H1 (cell line): Measurements from ENCODE around the gene ARHGAP4. TPM values are rescaled to one million over a fixed set of nuclear protein-coding genes. Genes with fewer than 3 reads are reported as not detected.

Experiments used
- CTCF ChIA-PET: fragments of 300-600 bp; sonication (Branson Sonifier 250); formaldehyde crosslinking; loops from one replicate; lab custom pipeline; 2021; ENCODE audit not compliant: partially characterized antibody; lab: Charles Lee
- POLR2A ChIA-PET: fragments of 300-600 bp; sonication (Branson Sonifier 250); formaldehyde crosslinking; loops from one replicate; lab custom pipeline; 2021; ENCODE audit warnings: inconsistent platforms; ENCODE audit not compliant: partially characterized antibody; lab: Charles Lee
- DNase-seq, 2 experiments: peaks; one replicate each; pipeline versions ENCODE4 v3.0.0 to v3.0.0-alpha.2; 2010 to 2022; ENCODE audit warnings: low spot score in 2 of 2, low read depth in 1 of 2, mixed read lengths in 1 of 2
- FAIRE-seq: peaks from 2 replicates; lab custom pipeline; 2011; peaks lifted over from hg19 to GRCh38; lab: Jason Lieb, UNC
- H2AFZ ChIP-seq: 2 replicates; pipeline ENCODE4 v1.8.1; 2012; ENCODE audit warnings: low read length, inconsistent platforms
- H2AK5ac ChIP-seq: 2 replicates; pipeline ENCODE4 v1.6.1; 2013; ENCODE audit warnings: low read depth, low read length
- H2BK120ac ChIP-seq: replicated peaks from 2 replicates; pipeline ENCODE3; 2013; ENCODE audit warnings: low read depth, low read length, inconsistent platforms
- H2BK12ac ChIP-seq: 2 replicates; pipeline ENCODE4 v1.6.1; 2013; ENCODE audit warnings: low read depth, low read length
- H2BK15ac ChIP-seq: 2 replicates; pipeline ENCODE4 v1.6.1; 2013; ENCODE audit warnings: low read length
- H2BK20ac ChIP-seq: 2 replicates; pipeline ENCODE4 v1.6.1; 2013; ENCODE audit warnings: low read length
- H2BK5ac ChIP-seq: 2 replicates; pipeline ENCODE4 v1.6.1; 2013; ENCODE audit warnings: low read depth, low read length
- H3K14ac ChIP-seq: 2 replicates; pipeline ENCODE4 v1.6.1; 2013; ENCODE audit warnings: inconsistent platforms; ENCODE audit not compliant: insufficient read length
- H3K18ac ChIP-seq: 2 replicates; pipeline ENCODE4 v1.6.1; 2013; ENCODE audit warnings: low read length; ENCODE audit errors: extremely low read depth
- H3K23ac ChIP-seq: 2 replicates; pipeline ENCODE4 v1.6.1; 2013; ENCODE audit warnings: inconsistent platforms; ENCODE audit not compliant: insufficient read length
- H3K23me2 ChIP-seq: 2 replicates; pipeline ENCODE4 v1.6.1; 2013; ENCODE audit warnings: low read depth, low read length
- H3K27ac ChIP-seq: 2 replicates; pipeline ENCODE4 v1.6.1; 2011; ENCODE audit warnings: low read depth, low read length, inconsistent platforms
- H3K27me3 ChIP-seq, 4 experiments: replicated peaks in 1 of 4; 1 replicate in 1 of 4; 2 replicates in 3 of 4; pipeline versions ENCODE4 v1.6.1 to v1.8.1; 2011 to 2013; ENCODE audit warnings: low read length in 3 of 4, mild to moderate bottlenecking in 3 of 4, inconsistent platforms in 2 of 4, mixed read lengths in 2 of 4, moderate library complexity in 1 of 4; ENCODE audit not compliant: control insufficient read depth in 3 of 4, insufficient read depth in 3 of 4; ENCODE audit errors: extremely low read depth in 1 of 4
- H3K36me3 ChIP-seq, 4 experiments: 2 replicates each; pipeline versions ENCODE4 v1.6.1 to v1.8.1; 2011 to 2013; ENCODE audit warnings: mild to moderate bottlenecking in 4 of 4, low read length in 3 of 4, moderate library complexity in 2 of 4, control low read depth in 1 of 4, inconsistent platforms in 1 of 4; ENCODE audit not compliant: insufficient read depth in 4 of 4, control insufficient read depth in 2 of 4
- H3K4ac ChIP-seq: replicated peaks from 2 replicates; pipeline ENCODE3; 2013; ENCODE audit warnings: low read length, low read depth, mixed read lengths, inconsistent platforms; ENCODE audit not compliant: insufficient read length
- H3K4me1 ChIP-seq, 4 experiments: replicated peaks in 1 of 4; 1 replicate in 1 of 4; 2 replicates in 3 of 4; pipeline versions ENCODE4 v1.6.1 to v1.8.1; 2011 to 2013; ENCODE audit warnings: low read length in 3 of 4, inconsistent platforms in 2 of 4, mixed read lengths in 1 of 4; ENCODE audit not compliant: insufficient read depth in 4 of 4, control insufficient read depth in 3 of 4
- H3K4me2 ChIP-seq, 2 experiments: 2 replicates each; pipeline versions ENCODE4 v1.6.1 to v1.8.1; 2011 to 2013; ENCODE audit warnings: low read depth in 2 of 2, low read length in 2 of 2, control low read depth in 1 of 2, inconsistent platforms in 1 of 2, mild to moderate bottlenecking in 1 of 2; ENCODE audit not compliant: insufficient read depth in 1 of 2
- H3K4me3 ChIP-seq, 4 experiments: fragments of 200-600, 300-600 bp in 1 of 4; sonication (generic), shearing (Covaris generic), sonication (Bioruptor Twin) in 1 of 4; 2 replicates each; pipeline versions ENCODE4 v1.5.1 to v1.8.1; 2011 to 2016; ENCODE audit warnings: low read length in 4 of 4, low read depth in 3 of 4, control low read depth in 2 of 4, inconsistent platforms in 2 of 4, mild to moderate bottlenecking in 2 of 4, mixed read lengths in 1 of 4, moderate library complexity in 1 of 4; ENCODE audit not compliant: insufficient read depth in 2 of 4; ENCODE audit errors: extremely low read depth in 1 of 4
- H3K56ac ChIP-seq: replicated peaks from 2 replicates; pipeline ENCODE3; 2013; ENCODE audit warnings: low read depth, mild to moderate bottlenecking, mixed read lengths, low read length, inconsistent platforms; ENCODE audit not compliant: insufficient read length
- H3K79me1 ChIP-seq: 2 replicates; pipeline ENCODE4 v1.6.1; 2013; ENCODE audit warnings: low read depth, low read length, control low read depth
- H3K79me2 ChIP-seq, 2 experiments: 2 replicates each; pipeline versions ENCODE4 v1.6.1 to v1.8.1; 2012 to 2013; ENCODE audit warnings: low read length in 2 of 2, mild to moderate bottlenecking in 2 of 2, inconsistent platforms in 1 of 2; ENCODE audit not compliant: insufficient read depth in 2 of 2, control insufficient read depth in 1 of 2
- H3K9ac ChIP-seq, 4 experiments: replicated peaks in 1 of 4; 1 replicate in 1 of 4; 2 replicates in 3 of 4; pipeline versions ENCODE4 v1.6.1 to v1.8.1; 2011 to 2013; ENCODE audit warnings: low read depth in 3 of 4, low read length in 3 of 4, control low read depth in 2 of 4, mild to moderate bottlenecking in 2 of 4, moderate library complexity in 2 of 4, inconsistent platforms in 1 of 4; ENCODE audit errors: extremely low read depth in 1 of 4
- H3K9me3 ChIP-seq, 2 experiments: 2 replicates each; pipeline versions ENCODE4 v1.6.1 to v1.8.1; 2012 to 2013; ENCODE audit warnings: mild to moderate bottlenecking in 2 of 2, moderate library complexity in 2 of 2, control low read depth in 1 of 2, inconsistent platforms in 1 of 2, low read depth in 1 of 2, low read length in 1 of 2, mixed read lengths in 1 of 2; ENCODE audit not compliant: insufficient read depth in 2 of 2
- H4K20me1 ChIP-seq, 2 experiments: replicated peaks in 1 of 2; 2 replicates each; pipeline versions ENCODE3 to v1.8.1; 2011 to 2013; ENCODE audit warnings: inconsistent platforms in 2 of 2, low read length in 2 of 2, mild to moderate bottlenecking in 1 of 2; ENCODE audit not compliant: insufficient read depth in 2 of 2, control insufficient read depth in 1 of 2
- H4K5ac ChIP-seq: 2 replicates; pipeline ENCODE4 v1.6.1; 2013; ENCODE audit warnings: low read length, low read depth, mixed read lengths, inconsistent platforms; ENCODE audit not compliant: insufficient read length
- H4K8ac ChIP-seq: 2 replicates; pipeline ENCODE4 v1.8.0; 2013; ENCODE audit warnings: mild to moderate bottlenecking, moderate library complexity, low read length, inconsistent platforms; ENCODE audit not compliant: insufficient read depth; ENCODE audit errors: extremely low read depth
- H4K91ac ChIP-seq: replicated peaks from 2 replicates; pipeline ENCODE3; 2013; ENCODE audit warnings: low read length, mixed read lengths, inconsistent platforms; ENCODE audit not compliant: insufficient read length
- WGBS, 2 experiments: shearing (Covaris generic) in 1 of 2; methylation state at CpG; one replicate each; pipeline versions ENCODE4 v1.1.6 to v1.1.7; 2013 to 2015; ENCODE audit warnings: low lambda C conversion rate in 2 of 2, mixed read lengths in 2 of 2, inconsistent platforms in 1 of 2, low coverage in 1 of 2, missing lambda C conversion rate in 1 of 2; ENCODE audit not compliant: insufficient replicate concordance in 2 of 2, insufficient coverage in 1 of 2, insufficient read length in 1 of 2; ENCODE audit errors: extremely low coverage in 1 of 2, missing lambda C conversion rate in 1 of 2; 5-methylcytosine and 5-hydroxymethylcytosine counted together
- polyA plus RNA-seq, 7 experiments: library from polyadenylated mRNA; depleted of rRNA in 3 of 7; stranded (reverse) in 5 of 7; unstranded in 2 of 7; fragments of >200 nt in 5 of 7; fragments of 200-250 nt in 2 of 7; gene quantifications; 1 replicate in 5 of 7; 2 replicates in 1 of 7; 4 replicates in 1 of 7; pipeline versions ENCODE4 v1.2.1 to v1.2.3, GENCODE V29; 2011 to 2013; ENCODE audit warnings: missing spikeins in 2 of 7, mixed read lengths in 2 of 7
- total RNA-seq: library from RNA; stranded (reverse); fragmentation: NEBNext Ultra II Directional; extraction: Animal tissue kit (Norgen Biotek cat#: 25700); gene quantifications from 2 replicates; pipeline ENCODE4 v1.2.1, GENCODE V29; 2021
- TF ChIP-seq, protein P1 (sequence below): IDR thresholded peaks from 2 replicates; pipeline ENCODE4 v1.6.1; 2011; ENCODE audit warnings: low read length, improper control_type of control experiment

ARHGAP4 gene
- total and polyA plus RNA-seq, 2 of the 8 experiments (the other 6 are each of a cell fraction or from before 2014, with no cell fraction given): 23.9 to 26.0 TPM

DNA sequence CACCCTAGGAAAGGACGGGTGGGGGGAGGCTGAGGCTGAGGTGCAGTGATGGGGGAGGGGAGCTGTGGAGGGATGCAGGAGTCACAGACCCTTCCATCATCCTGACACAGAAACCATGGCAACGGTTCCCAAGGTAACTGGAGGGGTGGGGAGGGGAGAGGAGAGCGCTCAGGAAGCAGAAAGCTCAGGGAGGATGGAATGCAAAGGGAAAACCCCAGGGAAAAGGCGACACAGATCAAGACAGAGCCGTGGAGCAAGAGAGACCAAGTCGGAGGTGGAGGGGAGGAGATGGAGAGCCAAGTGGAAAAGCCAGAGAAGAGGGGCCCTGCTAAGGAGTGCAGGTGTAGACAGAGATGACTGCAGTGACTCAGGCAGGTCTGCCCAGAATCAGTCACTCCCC, 54.6 kb downstream of the ARHGAP4 start:
- Histone ChIP-seq H3K9me3 (no peaks in the 10 kb centered on the region), H3K4ac (no peak overlapping the region), H3K27ac (no peak overlapping the region), H3K27me3 (no peaks in the 10 kb centered on the region; a peak in 1 of 7 replicates), H4K8ac (no peak overlapping the region), H2AK5ac (no peak overlapping the region), H3K4me2 (no peak overlapping the region), H3K23me2 (no peaks in the 10 kb centered on the region), H3K9ac (no peak overlapping the region), H3K18ac (no peak overlapping the region), H3K4me1 (peaks cover 3 to 16% (median 6%) of the 10 kb centered on the region in 4 experiments), H2BK15ac (no peak overlapping the region), H4K20me1 (peaks cover 2 to 10% of the 10 kb centered on the region in 2 experiments), H3K79me1 (no peaks in the 10 kb centered on the region), H2BK12ac (no peak overlapping the region), H2BK20ac (no peak overlapping the region), H2BK120ac (no peak overlapping the region), H4K91ac (no peak overlapping the region), H3K4me3 (no peak overlapping the region), H3K14ac (no peak overlapping the region), H2BK5ac (no peak overlapping the region), H3K56ac (no peak overlapping the region), H3K36me3 (peaks cover 0 to 16% (median under 1%) of the 10 kb centered on the region in 4 experiments; a peak in 1 of 8 replicates), H4K5ac (no peak overlapping the region), H2AFZ (no peak overlapping the region), H3K23ac (no peak overlapping the region), H3K79me2 (no peaks in the 10 kb centered on the region)
- TF ChIP-seq, protein P1, sequence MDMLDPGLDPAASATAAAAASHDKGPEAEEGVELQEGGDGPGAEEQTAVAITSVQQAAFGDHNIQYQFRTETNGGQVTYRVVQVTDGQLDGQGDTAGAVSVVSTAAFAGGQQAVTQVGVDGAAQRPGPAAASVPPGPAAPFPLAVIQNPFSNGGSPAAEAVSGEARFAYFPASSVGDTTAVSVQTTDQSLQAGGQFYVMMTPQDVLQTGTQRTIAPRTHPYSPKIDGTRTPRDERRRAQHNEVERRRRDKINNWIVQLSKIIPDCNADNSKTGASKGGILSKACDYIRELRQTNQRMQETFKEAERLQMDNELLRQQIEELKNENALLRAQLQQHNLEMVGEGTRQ: no peak
- whole genome bisulfite sequencing, 2 experiments: 41% methylated on average over 3 of the region's 6 CpGs; no CpG with 5 or more reads in 1 of the 2 experiments
- ChIA-PET POLR2A (interaction anchor here (1.3 kb wide), 1 partner anchor 35 kb away, joined by 5 read pairs; no protein-coding TSS in a partner anchor), CTCF (interaction anchor here (0.8 to 1.5 kb wide), 6 partner anchors 8 to 52 kb away, joined by 3 to 4 read pairs (median 4); no protein-coding TSS in a partner anchor)
- DNase-seq (no peak), FAIRE-seq (no peak)
